Chondrocyte (in vitro differentiated cells): ENCODE results near the gene WDR73. TPM values are rescaled to one million over a fixed set of nuclear protein-coding genes. Genes with fewer than 3 reads are reported as not detected.

Experiments used
- DNase-seq: peaks from one replicate; pipeline ENCODE4 v3.0.0; 2021; ENCODE audit warnings: mixed read lengths, low spot score
- H3K27ac Mint-ChIP-seq: one replicate; pipeline ENCODE4 v1.8.0; 2021; ENCODE audit warnings: mild to moderate bottlenecking, moderate library complexity, mixed read lengths; ENCODE audit not compliant: unreplicated experiment
- H3K27me3 Mint-ChIP-seq: 2 replicates; pipeline ENCODE4 v1.8.0; 2021; ENCODE audit warnings: low read depth, mixed read lengths
- H3K36me3 Mint-ChIP-seq: 2 replicates; pipeline ENCODE4 v1.8.0; 2021; ENCODE audit warnings: low read depth, mixed read lengths
- H3K4me1 Mint-ChIP-seq: 2 replicates; pipeline ENCODE4 v1.8.0; 2021; ENCODE audit warnings: low read depth, mild to moderate bottlenecking, mixed read lengths
- H3K4me3 Mint-ChIP-seq: one replicate; pipeline ENCODE4 v1.8.0; 2021; ENCODE audit warnings: mild to moderate bottlenecking, moderate library complexity, mixed read lengths; ENCODE audit not compliant: unreplicated experiment
- H3K9me3 Mint-ChIP-seq: 2 replicates; pipeline ENCODE4 v1.8.0; 2021; ENCODE audit warnings: low read depth, mixed read lengths
- total RNA-seq: library from RNA; stranded (reverse); gene quantifications from 3 replicates; pipeline ENCODE4 v1.2.1, GENCODE V29; 2021
- TF ChIP-seq, protein P1 (sequence below): fragments of 200-600 bp; sonication (generic); IDR thresholded peaks from 2 replicates; pipeline ENCODE4 v1.5.0; 2021; ENCODE audit warnings: antibody characterized with exemption, mild to moderate bottlenecking, moderate library complexity

The WDR73 gene
- total RNA-seq, 1 donor from 2014 or later = 17.0 TPM

DNA sequence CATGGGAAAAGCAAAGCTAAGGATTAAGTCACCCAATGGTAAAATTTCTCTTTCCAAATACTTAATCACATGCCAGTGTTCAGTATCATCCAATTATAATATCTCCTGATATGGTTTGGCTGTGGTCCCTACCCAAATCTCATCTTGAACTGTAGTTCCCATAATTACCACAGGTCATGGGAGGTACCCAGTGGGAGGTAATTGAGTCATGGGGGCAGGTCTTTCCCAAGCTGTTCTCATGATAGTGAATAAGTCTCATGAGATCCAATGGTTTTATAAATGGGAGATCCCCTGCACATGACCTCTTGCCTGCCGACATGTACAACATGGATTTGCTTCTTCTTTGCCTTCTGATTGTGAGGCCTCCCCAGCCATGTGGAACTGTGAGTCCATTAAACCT is 30.0 kb upstream of the WDR73 start:
- H3K27me3 Mint-ChIP-seq = no peaks in the 10 kb centered on the region
- TF ChIP-seq, protein P1, sequence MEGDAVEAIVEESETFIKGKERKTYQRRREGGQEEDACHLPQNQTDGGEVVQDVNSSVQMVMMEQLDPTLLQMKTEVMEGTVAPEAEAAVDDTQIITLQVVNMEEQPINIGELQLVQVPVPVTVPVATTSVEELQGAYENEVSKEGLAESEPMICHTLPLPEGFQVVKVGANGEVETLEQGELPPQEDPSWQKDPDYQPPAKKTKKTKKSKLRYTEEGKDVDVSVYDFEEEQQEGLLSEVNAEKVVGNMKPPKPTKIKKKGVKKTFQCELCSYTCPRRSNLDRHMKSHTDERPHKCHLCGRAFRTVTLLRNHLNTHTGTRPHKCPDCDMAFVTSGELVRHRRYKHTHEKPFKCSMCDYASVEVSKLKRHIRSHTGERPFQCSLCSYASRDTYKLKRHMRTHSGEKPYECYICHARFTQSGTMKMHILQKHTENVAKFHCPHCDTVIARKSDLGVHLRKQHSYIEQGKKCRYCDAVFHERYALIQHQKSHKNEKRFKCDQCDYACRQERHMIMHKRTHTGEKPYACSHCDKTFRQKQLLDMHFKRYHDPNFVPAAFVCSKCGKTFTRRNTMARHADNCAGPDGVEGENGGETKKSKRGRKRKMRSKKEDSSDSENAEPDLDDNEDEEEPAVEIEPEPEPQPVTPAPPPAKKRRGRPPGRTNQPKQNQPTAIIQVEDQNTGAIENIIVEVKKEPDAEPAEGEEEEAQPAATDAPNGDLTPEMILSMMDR = no peak
- H3K4me1 Mint-ChIP-seq = peaks cover 17% of the 10 kb centered on the region
- no peak for DNase-seq
- peak overlapping the region; percentile 61 for H3K27ac Mint-ChIP-seq
- H3K4me3 Mint-ChIP-seq = no peak overlapping the region
- H3K9me3 Mint-ChIP-seq = no peaks in the 10 kb centered on the region
- H3K36me3 Mint-ChIP-seq = peaks cover 9% of the 10 kb centered on the region

DNA sequence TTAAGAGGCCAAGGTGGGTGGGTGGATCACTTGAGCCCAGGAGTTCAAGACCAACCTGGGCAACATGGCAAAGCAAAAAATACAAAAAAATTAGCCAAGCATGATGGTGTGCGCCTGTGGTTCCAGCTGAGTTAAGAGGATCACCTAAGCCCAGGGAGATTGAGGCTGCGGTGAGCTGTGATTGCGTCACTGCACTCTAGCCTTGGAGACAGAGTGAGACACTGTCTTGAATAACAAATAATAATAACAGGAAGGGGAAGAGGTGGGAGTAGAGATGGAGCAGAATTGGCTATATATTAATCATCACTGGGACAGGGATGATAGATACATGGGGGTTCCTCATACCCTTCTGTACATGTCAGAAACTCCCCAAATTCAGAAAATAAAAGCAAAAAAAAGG is 27.7 kb upstream of the WDR73 start:
- DNase-seq = no peak
- TF ChIP-seq, protein P1 = no peak
- H3K27ac Mint-ChIP-seq = no peak overlapping the region
- H3K9me3 Mint-ChIP-seq = no peaks in the 10 kb centered on the region
- no peak overlapping the region for H3K4me3 Mint-ChIP-seq
- H3K27me3 Mint-ChIP-seq = no peaks in the 10 kb centered on the region
- H3K4me1 Mint-ChIP-seq = peaks cover 17% of the 10 kb centered on the region
- peaks cover 7% of the 10 kb centered on the region for H3K36me3 Mint-ChIP-seq

DNA sequence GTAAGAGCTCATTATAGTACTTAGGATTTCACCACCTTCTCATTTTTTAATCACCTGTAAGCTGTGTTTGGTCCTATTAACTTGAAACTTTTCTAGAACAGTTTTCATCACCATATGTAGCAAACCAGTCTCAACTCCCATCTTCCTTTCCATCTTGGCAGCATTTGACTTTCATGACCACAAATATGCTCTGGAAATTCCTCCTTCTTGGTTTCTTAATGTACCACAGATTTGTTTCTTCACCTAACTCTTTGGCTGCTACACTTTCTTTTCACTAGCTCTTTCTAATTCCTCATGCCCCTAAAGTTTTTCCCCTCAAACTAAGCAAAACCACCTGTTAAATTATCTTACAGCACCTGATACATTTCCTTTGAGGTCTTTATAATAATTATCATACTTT is 17.1 kb upstream of the WDR73 start:
- H3K27ac Mint-ChIP-seq = peak overlapping the region; percentile 84
- H3K4me3 Mint-ChIP-seq = no peak overlapping the region

GRCh38 chr15:84669726-84670125 is 15.6 kb upstream of the WDR73 start:
- H3K36me3 Mint-ChIP-seq = peaks cover 23% of the 10 kb centered on the region
- DNase-seq = no peak
- peaks cover 21% of the 10 kb centered on the region for H3K4me1 Mint-ChIP-seq
- TF ChIP-seq, protein P1 = no peak
- no peak overlapping the region for H3K4me3 Mint-ChIP-seq
- no peaks in the 10 kb centered on the region for H3K9me3 Mint-ChIP-seq
- H3K27me3 Mint-ChIP-seq = no peaks in the 10 kb centered on the region
- no peak overlapping the region for H3K27ac Mint-ChIP-seq

More for the DNA sequence above, 17.1 kb upstream of the WDR73 start:
- H3K9me3 Mint-ChIP-seq = no peaks in the 10 kb centered on the region
- H3K36me3 Mint-ChIP-seq = peaks cover 22% of the 10 kb centered on the region
- TF ChIP-seq, protein P1 = no peak
- no peak for DNase-seq
- H3K27me3 Mint-ChIP-seq = no peaks in the 10 kb centered on the region
- H3K4me1 Mint-ChIP-seq = peaks cover 21% of the 10 kb centered on the region

GRCh38 chr15:84668221-84668982 is 14.3 kb upstream of the WDR73 start:
- Mint-ChIP-seq H3K27ac (no peak overlapping the region), H3K9me3 (no peaks in the 10 kb centered on the region), H3K4me1 (peaks cover 20% of the 10 kb centered on the region), H3K36me3 (peaks cover 26% of the 10 kb centered on the region), H3K27me3 (no peaks in the 10 kb centered on the region), H3K4me3 (no peak overlapping the region)
- no peak for DNase-seq
- TF ChIP-seq, protein P1 = no peak
